Type B pancreatic cell (in vitro differentiated cells): Measurements from ENCODE around the gene KRT24. TPM values are rescaled to one million over a fixed set of nuclear protein-coding genes. Genes with fewer than 3 reads are reported as not detected.
"Not testable (repeated sequence)": the region's sequence is repeated elsewhere in the genome, so short reads cannot be mapped to it uniquely, and the experiment has no call there.

Source experiments
- DNase-seq: peaks from one replicate; pipeline ENCODE4 v3.0.0; 2021; ENCODE audit warnings: mixed read lengths; ENCODE audit not compliant: unreplicated experiment; ENCODE audit errors: extremely low spot score
- H3K27ac Mint-ChIP-seq: 2 replicates; pipeline ENCODE4 v1.8.0; 2021; ENCODE audit warnings: mild to moderate bottlenecking, mixed read lengths
- H3K27me3 Mint-ChIP-seq: 2 replicates; pipeline ENCODE4 v1.8.0; 2021; ENCODE audit warnings: mixed read lengths
- H3K36me3 Mint-ChIP-seq: 2 replicates; pipeline ENCODE4 v1.8.0; 2021; ENCODE audit warnings: mixed read lengths
- H3K4me1 Mint-ChIP-seq: one replicate; pipeline ENCODE4 v1.8.0; 2021; ENCODE audit warnings: mixed read lengths; ENCODE audit not compliant: unreplicated experiment
- H3K4me3 Mint-ChIP-seq: 2 replicates; pipeline ENCODE4 v1.8.0; 2021; ENCODE audit warnings: mild to moderate bottlenecking, mixed read lengths
- H3K9me3 Mint-ChIP-seq: 2 replicates; pipeline ENCODE4 v1.8.0; 2021; ENCODE audit warnings: mixed read lengths
- long read RNA-seq: library from polyadenylated mRNA; unstranded; transcript quantifications from one replicate; pipeline ENCODE4 v2.0.0, GENCODE V29; 2020
- total RNA-seq: library from RNA; stranded (reverse); gene quantifications from 2 replicates; pipeline ENCODE4 v1.2.1, GENCODE V29; 2021; ENCODE audit warnings: low replicate concordance
- TF ChIP-seq, protein P1 (sequence below): fragments of 200-600 bp; sonication (generic); conservative IDR thresholded peaks from 2 replicates; pipeline ENCODE4 v1.5.0; 2021; ENCODE audit warnings: antibody characterized with exemption, mild to moderate bottlenecking

Gene KRT24
- total RNA-seq = 0.43 TPM in 1 of 2 replicates, not detected in the other
- long read RNA-seq = 0 reads

DNA sequence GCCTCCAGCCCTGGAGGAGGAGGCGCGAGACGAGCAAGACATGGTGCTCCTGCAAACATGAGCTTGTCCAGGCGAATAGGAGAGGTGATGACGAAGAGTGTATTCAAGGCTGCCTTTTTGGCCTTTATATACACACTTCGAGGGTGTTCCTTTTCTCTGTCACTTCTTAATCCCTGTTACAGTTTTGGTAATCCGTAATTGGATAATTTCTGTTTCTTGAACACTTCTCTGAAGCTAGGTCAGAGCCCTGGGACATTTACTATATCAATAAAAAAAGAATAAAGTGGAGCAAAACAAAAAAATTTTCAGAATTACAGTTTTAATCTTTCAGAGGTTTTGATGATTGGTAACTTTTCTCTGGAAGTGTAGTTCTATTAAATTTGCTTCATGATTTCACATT lies at the start of gene KRT24:
KRT24 (minus strand) TSS at position 101 of the 400 bp plus-strand sequence; CDS start at position 42, 59 bp downstream.
- Mint-ChIP-seq H3K9me3 (peaks cover 5% of the 10 kb centered on the region), H3K36me3 (no peaks in the 10 kb centered on the region), H3K4me1 (peaks cover 19% of the 10 kb centered on the region), H3K27me3 (no peaks in the 10 kb centered on the region), H3K4me3 (no peak within 1 kb of the TSS), H3K27ac (peak within 1 kb of the TSS; percentile 88)
- TF ChIP-seq, protein P1, sequence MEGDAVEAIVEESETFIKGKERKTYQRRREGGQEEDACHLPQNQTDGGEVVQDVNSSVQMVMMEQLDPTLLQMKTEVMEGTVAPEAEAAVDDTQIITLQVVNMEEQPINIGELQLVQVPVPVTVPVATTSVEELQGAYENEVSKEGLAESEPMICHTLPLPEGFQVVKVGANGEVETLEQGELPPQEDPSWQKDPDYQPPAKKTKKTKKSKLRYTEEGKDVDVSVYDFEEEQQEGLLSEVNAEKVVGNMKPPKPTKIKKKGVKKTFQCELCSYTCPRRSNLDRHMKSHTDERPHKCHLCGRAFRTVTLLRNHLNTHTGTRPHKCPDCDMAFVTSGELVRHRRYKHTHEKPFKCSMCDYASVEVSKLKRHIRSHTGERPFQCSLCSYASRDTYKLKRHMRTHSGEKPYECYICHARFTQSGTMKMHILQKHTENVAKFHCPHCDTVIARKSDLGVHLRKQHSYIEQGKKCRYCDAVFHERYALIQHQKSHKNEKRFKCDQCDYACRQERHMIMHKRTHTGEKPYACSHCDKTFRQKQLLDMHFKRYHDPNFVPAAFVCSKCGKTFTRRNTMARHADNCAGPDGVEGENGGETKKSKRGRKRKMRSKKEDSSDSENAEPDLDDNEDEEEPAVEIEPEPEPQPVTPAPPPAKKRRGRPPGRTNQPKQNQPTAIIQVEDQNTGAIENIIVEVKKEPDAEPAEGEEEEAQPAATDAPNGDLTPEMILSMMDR = no peak
- DNase-seq = no peak

DNA sequence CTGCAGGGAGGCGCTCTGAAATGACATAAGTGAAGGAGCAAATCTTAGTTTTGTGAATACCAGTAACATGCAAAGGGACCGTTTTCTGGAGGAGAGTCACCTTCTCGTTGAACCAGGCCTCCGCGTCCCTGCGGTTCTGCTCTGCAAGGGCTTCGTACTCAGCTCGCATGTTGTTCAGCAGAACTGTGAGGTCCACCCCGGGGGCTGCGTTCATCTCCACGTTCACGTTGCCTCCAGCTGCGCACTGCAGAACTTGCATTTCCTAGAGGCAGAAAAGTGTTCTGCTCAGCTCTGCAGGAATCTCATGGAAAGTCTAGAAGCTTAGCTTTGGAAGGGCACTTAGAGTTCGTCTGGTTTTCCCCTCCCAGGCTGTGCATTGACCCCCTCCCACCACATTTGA lies 47.5 kb upstream of the KRT24 start:
- TF ChIP-seq, protein P1 = no peak

DNA sequence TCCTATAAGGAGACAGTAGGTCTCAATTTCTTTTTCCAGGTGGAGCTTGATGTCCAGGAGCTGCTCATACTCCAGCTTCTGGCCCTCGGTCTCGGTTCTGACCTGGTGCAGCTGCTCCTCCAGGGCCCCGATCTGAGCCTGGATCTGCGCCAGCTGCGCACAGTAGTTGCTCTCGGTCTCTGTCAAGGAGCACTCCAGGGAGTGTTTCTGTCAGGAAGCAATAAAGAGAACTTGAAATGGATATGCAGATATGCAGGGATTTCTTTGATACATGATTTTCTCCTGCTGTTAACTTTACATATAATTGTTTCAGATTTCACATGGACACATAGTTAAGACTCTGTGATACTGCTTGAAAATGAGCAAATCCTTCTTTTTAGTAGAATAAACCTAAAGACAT lies 46.8 kb upstream of the KRT24 start:
- Mint-ChIP-seq H3K27ac (no peak overlapping the region), H3K36me3 (no peaks in the 10 kb centered on the region), H3K4me1 (no peaks in the 10 kb centered on the region), H3K27me3 (peaks cover 23% of the 10 kb centered on the region), H3K4me3 (no peak overlapping the region), H3K9me3 (no peaks in the 10 kb centered on the region)
- no peak for DNase-seq
- TF ChIP-seq, protein P1 = no peak

More for the DNA sequence above, 47.5 kb upstream of the KRT24 start:
- DNase-seq = no peak
- Mint-ChIP-seq H3K36me3 (no peaks in the 10 kb centered on the region), H3K4me1 (no peaks in the 10 kb centered on the region), H3K4me3 (no peak overlapping the region), H3K9me3 (no peaks in the 10 kb centered on the region), H3K27me3 (peaks cover 25% of the 10 kb centered on the region), H3K27ac (no peak overlapping the region)

DNA sequence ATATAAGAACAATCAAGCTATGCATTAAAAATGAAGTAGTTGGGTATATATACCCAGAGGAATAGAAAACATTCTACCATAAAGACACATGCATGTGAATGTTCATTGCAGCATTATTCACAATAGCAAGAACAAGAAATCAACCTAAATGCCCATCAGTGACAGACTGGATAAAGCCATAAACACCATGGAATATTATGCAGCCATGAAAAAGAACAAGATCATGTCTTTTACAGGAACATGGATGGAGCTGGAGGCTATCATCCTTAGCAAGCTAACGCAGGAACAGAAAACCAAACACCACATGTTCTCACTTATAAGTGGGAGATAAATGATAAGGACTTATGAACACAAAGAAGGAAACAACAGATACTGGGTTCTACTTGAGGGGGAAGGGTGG lies 45.1 kb upstream of the KRT24 start:
- H3K27ac Mint-ChIP-seq, H3K36me3 Mint-ChIP-seq, H3K4me1 Mint-ChIP-seq, H3K9me3 Mint-ChIP-seq, H3K4me3 Mint-ChIP-seq, DNase-seq: not testable (repeated sequence)
- H3K27me3 Mint-ChIP-seq = peaks cover 25% of the 10 kb centered on the region

DNA sequence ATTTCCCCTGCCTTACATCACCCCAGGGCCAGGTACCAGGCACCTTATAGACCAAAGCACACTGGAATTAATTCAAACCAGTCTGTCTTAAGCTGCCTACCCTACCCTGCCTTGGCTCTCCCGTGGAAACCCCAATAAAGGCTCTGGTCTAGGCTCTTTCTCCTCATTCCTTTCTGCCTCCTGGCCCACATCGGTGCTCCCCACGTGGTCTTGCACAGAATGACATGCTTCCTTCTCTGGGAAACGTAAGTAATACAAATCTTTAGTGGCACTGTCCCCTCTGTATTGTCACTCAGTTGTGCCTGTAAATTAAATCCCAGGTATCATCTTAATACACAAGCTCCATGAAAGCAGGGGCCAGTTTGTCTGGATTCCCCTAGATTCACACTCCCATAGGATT lies 35.0 kb upstream of the KRT24 start:
- peaks cover 5% of the 10 kb centered on the region for H3K9me3 Mint-ChIP-seq
- TF ChIP-seq, protein P1 = no peak
- H3K27me3 Mint-ChIP-seq = peaks cover 45% of the 10 kb centered on the region
- H3K27ac Mint-ChIP-seq = no peak overlapping the region
- no peaks in the 10 kb centered on the region for H3K36me3 Mint-ChIP-seq
- DNase-seq = no peak
- H3K4me1 Mint-ChIP-seq = no peaks in the 10 kb centered on the region
- no peak overlapping the region for H3K4me3 Mint-ChIP-seq

DNA sequence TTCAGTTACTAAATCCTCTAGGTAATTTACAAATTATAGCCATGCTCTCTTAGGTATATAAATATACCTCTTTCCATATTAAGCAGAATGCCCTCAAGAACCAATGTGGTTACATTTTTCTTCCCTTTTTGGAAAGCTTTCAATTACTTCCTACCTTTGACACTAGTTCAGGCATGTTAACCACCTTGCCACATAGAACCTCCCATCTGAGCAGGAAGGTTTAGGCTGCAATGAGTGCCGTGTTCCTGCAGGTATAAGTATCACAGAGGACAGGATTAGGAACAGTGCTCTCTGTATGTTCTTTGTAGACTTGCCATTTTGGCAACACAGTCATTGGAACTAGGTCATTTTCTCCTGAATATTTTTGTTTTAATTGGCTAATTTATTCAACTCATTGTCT lies 31.5 kb upstream of the KRT24 start:
- Mint-ChIP-seq H3K27me3 (peaks cover 36% of the 10 kb centered on the region), H3K4me1 (no peaks in the 10 kb centered on the region), H3K4me3 (no peak overlapping the region), H3K27ac (no peak overlapping the region), H3K9me3 (no peaks in the 10 kb centered on the region), H3K36me3 (no peaks in the 10 kb centered on the region)
- TF ChIP-seq, protein P1 = no peak
- no peak for DNase-seq
